OCI-LY1 (cell line): ENCODE results near the gene RHCE.
"Not testable (repeated sequence)": the region's sequence is repeated elsewhere in the genome, so short reads cannot be mapped to it uniquely, and the experiment has no call there.

Source experiments
- EZH2 ChIP-seq: fragments of 200-600 bp; sonication (generic), shearing (Covaris generic); IDR thresholded peaks from 2 replicates; pipeline ENCODE4 v1.8.0; 2017; ENCODE audit warnings: borderline replicate concordance, mixed run types, mild to moderate bottlenecking, antibody characterized with exemption, low read length, moderate library complexity, mixed read lengths
- TF ChIP-seq, protein P1 (sequence below): fragments of 200-600 bp; sonication (generic), shearing (Covaris generic); IDR thresholded peaks from 2 replicates; pipeline ENCODE4 v1.5.1; 2017; ENCODE audit warnings: mild to moderate bottlenecking, antibody characterized with exemption, low read length, moderate library complexity, mixed read lengths

DNA sequence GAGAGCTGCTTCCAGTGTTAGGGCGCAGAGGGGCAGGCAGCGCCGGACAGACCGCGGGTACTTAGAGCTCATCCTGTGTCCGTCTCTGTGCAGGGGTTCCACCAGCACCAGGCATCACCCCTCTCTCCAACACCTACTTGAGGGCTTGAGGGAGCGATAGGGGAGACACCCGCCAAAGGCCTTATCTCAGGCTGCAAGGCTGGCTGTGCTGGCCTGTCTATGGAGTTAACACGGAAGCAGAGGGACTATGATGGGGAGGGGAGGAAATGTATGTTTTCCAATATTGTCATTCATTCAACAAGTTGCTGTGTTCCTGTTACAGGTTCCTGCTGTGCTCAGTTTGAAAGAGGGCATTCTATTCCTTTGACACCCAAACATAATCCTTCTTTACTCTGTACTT, at the start of gene RHCE:
- TF ChIP-seq, protein P1, sequence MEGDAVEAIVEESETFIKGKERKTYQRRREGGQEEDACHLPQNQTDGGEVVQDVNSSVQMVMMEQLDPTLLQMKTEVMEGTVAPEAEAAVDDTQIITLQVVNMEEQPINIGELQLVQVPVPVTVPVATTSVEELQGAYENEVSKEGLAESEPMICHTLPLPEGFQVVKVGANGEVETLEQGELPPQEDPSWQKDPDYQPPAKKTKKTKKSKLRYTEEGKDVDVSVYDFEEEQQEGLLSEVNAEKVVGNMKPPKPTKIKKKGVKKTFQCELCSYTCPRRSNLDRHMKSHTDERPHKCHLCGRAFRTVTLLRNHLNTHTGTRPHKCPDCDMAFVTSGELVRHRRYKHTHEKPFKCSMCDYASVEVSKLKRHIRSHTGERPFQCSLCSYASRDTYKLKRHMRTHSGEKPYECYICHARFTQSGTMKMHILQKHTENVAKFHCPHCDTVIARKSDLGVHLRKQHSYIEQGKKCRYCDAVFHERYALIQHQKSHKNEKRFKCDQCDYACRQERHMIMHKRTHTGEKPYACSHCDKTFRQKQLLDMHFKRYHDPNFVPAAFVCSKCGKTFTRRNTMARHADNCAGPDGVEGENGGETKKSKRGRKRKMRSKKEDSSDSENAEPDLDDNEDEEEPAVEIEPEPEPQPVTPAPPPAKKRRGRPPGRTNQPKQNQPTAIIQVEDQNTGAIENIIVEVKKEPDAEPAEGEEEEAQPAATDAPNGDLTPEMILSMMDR = not testable (repeated sequence)
- not testable (repeated sequence) for TF ChIP-seq EZH2
